ENCODE measurements around the gene SLC6A2. TPM values are rescaled to one million over a fixed set of nuclear protein-coding genes. Genes with fewer than 3 reads are reported as not detected.

SLC6A2 gene
- total RNA-seq, 1 donor from 2014 or later = not detected

DNA sequence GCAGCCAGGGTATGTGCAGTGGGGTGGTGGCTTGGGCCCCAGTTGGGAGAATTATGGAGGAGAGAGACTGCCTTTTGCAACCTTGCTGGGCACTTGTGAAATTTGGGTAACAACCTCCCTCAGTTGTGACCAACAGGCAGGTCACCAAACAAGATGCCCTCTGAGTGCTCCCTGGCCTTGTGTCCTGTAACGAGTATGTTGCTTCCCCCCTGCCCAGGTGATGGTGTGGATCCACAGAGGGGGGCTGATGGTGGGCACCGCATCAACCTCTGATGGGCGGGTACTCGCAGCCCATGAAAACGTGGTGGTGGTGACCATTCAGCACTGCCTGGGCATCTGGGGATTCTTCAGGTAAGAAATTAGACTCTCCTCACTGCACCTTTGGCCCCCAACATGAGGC, 74.3 kb downstream of the SLC6A2 start:
- TF ChIP-seq, protein P1, sequence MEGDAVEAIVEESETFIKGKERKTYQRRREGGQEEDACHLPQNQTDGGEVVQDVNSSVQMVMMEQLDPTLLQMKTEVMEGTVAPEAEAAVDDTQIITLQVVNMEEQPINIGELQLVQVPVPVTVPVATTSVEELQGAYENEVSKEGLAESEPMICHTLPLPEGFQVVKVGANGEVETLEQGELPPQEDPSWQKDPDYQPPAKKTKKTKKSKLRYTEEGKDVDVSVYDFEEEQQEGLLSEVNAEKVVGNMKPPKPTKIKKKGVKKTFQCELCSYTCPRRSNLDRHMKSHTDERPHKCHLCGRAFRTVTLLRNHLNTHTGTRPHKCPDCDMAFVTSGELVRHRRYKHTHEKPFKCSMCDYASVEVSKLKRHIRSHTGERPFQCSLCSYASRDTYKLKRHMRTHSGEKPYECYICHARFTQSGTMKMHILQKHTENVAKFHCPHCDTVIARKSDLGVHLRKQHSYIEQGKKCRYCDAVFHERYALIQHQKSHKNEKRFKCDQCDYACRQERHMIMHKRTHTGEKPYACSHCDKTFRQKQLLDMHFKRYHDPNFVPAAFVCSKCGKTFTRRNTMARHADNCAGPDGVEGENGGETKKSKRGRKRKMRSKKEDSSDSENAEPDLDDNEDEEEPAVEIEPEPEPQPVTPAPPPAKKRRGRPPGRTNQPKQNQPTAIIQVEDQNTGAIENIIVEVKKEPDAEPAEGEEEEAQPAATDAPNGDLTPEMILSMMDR (IDR thresholded peaks at IDR 0.05; ENCODE audit: insufficient read depth, low read length, poor library complexity, severe bottlenecking) = no peak
- DNase-seq (ENCODE audit: low read depth) = no peak
- Histone ChIP-seq H3K27me3 (ENCODE audit: control insufficient read depth, insufficient read depth, low read length) (no peaks in the 10 kb centered on the region), H3K4me3 (ENCODE audit: low read depth, low read length) (no peak overlapping the region), H3K36me3 (ENCODE audit: control insufficient read depth, insufficient read depth, low read length) (no peaks in the 10 kb centered on the region)

- Histone ChIP-seq H3K27me3 (ENCODE audit: control insufficient read depth, insufficient read depth, low read length) (no peaks in the 10 kb centered on the region), H3K4me3 (ENCODE audit: low read depth, low read length) (no peak overlapping the region)
- TF ChIP-seq, protein P1 (IDR thresholded peaks at IDR 0.05; ENCODE audit: insufficient read depth, low read length, poor library complexity, severe bottlenecking) = no peak
Observed at GRCh38 chr16:55732496-55732895, 76.7 kb downstream of the SLC6A2 start.

GRCh38 chr16:55734665-55735064, 78.9 kb downstream of the SLC6A2 start:
- no peak for DNase-seq (ENCODE audit: low read depth)
- no peaks in the 10 kb centered on the region for H3K27me3 ChIP-seq (ENCODE audit: control insufficient read depth, insufficient read depth, low read length)
- no peaks in the 10 kb centered on the region for H3K36me3 ChIP-seq (ENCODE audit: control insufficient read depth, insufficient read depth, low read length)
- TF ChIP-seq, protein P1 (IDR thresholded peaks at IDR 0.05; ENCODE audit: insufficient read depth, low read length, poor library complexity, severe bottlenecking) = no peak
- H3K4me3 ChIP-seq (ENCODE audit: low read depth, low read length) = no peak overlapping the region

More at GRCh38 chr16:55732496-55732895, 76.7 kb downstream of the SLC6A2 start:
- no peak for DNase-seq (ENCODE audit: low read depth)
- H3K36me3 ChIP-seq (ENCODE audit: control insufficient read depth, insufficient read depth, low read length) = no peaks in the 10 kb centered on the region

- Histone ChIP-seq H3K27me3 (ENCODE audit: control insufficient read depth, insufficient read depth, low read length) (no peaks in the 10 kb centered on the region), H3K36me3 (ENCODE audit: control insufficient read depth, insufficient read depth, low read length) (no peaks in the 10 kb centered on the region), H3K4me3 (ENCODE audit: low read depth, low read length) (no peak overlapping the region)
- DNase-seq (ENCODE audit: low read depth) = no peak
- TF ChIP-seq, protein P1 (IDR thresholded peaks at IDR 0.05; ENCODE audit: insufficient read depth, low read length, poor library complexity, severe bottlenecking) = no peak
Observed at GRCh38 chr16:55735120-55735781, 79.5 kb downstream of the SLC6A2 start.

DNA sequence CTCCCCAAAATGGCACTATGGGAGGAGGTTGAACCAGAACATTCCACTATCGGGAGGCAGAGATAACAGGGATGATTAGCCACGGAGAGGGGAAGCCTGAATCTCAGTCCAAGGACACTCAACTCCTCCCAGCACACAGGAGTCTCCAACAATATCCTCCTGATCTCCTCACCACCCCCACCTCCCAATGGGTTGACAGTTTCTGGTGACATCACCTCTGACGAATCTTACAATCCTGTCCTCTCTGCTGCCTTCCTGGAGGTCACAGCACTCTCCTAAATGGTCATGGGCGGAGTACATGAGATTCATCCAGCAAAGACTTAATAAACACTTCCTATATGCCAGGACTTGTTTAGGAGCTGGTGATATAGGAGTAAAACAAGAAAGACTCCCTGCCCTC, 80.9 kb downstream of the SLC6A2 start:
- no peak for DNase-seq (ENCODE audit: low read depth)

More for the DNA sequence above, 80.9 kb downstream of the SLC6A2 start:
- TF ChIP-seq, protein P1 (IDR thresholded peaks at IDR 0.05; ENCODE audit: insufficient read depth, low read length, poor library complexity, severe bottlenecking) = no peak
- Histone ChIP-seq H3K27me3 (ENCODE audit: control insufficient read depth, insufficient read depth, low read length) (no peaks in the 10 kb centered on the region), H3K36me3 (ENCODE audit: control insufficient read depth, insufficient read depth, low read length) (no peaks in the 10 kb centered on the region), H3K4me3 (ENCODE audit: low read depth, low read length) (no peak overlapping the region)

Measured in kidney epithelial cell (primary cell).